ENCODE results near the gene FLNB. TPM values are rescaled to one million over a fixed set of nuclear protein-coding genes. Genes with fewer than 3 reads are reported as not detected.

FLNB gene
- total and polyA plus RNA-seq, 2 of the 8 experiments (the other 6 are each of a cell fraction or from before 2014, with no cell fraction given), result 72.3 to 118 TPM

- Histone ChIP-seq H3K4me1 (replicated peaks in 1 of 4; ENCODE audit: control insufficient read depth in 3 of 4, insufficient read depth in 4 of 4, low read length in 3 of 4) (peaks cover 3 to 16% (median 9%) of the 10 kb centered on the region in 4 experiments; a peak in 6 of 7 replicates), H3K79me2 (ENCODE audit: control insufficient read depth in 1 of 2, insufficient read depth in 2 of 2, low read length in 2 of 2) (peaks cover 4 to 85% of the 10 kb centered on the region in 2 experiments; a peak in 3 of 4 replicates), H3K23ac (ENCODE audit: insufficient read length) (no peak overlapping the region), H3K79me1 (ENCODE audit: low read depth, low read length) (peaks cover 18% of the 10 kb centered on the region), H3K9me3 (ENCODE audit: insufficient read depth in 2 of 2, low read depth in 1 of 2, low read length in 1 of 2) (no peaks in the 10 kb centered on the region), H3K18ac (ENCODE audit: extremely low read depth, low read length) (no peak overlapping the region), H3K27me3 (replicated peaks in 1 of 4; ENCODE audit: control insufficient read depth in 3 of 4, extremely low read depth in 1 of 4, insufficient read depth in 3 of 4, low read length in 3 of 4) (no peaks in the 10 kb centered on the region), H2BK12ac (ENCODE audit: low read depth, low read length) (0 out of 2 replicates have a peak overlapping the region, but pooled peaks have one; percentile 17), H2BK120ac (replicated peaks; ENCODE audit: low read depth, low read length) (no peak overlapping the region), H2BK20ac (ENCODE audit: low read length) (no peak overlapping the region), H3K4ac (replicated peaks; ENCODE audit: insufficient read length, low read depth, low read length) (no peak overlapping the region), H4K20me1 (replicated peaks in 1 of 2; ENCODE audit: control insufficient read depth in 1 of 2, insufficient read depth in 2 of 2, low read length in 2 of 2) (peaks cover 5 to 11% of the 10 kb centered on the region in 2 experiments), H2BK15ac (ENCODE audit: low read length) (no peak overlapping the region; the same call in 1 of the 2 replicates), H3K9ac (replicated peaks in 1 of 4; ENCODE audit: extremely low read depth in 1 of 4, low read depth in 3 of 4, low read length in 3 of 4) (no peak overlapping the region; a peak in 1 of 7 replicates), H3K23me2 (ENCODE audit: low read depth, low read length) (no peaks in the 10 kb centered on the region; the same call in 1 of the 2 replicates), H4K5ac (ENCODE audit: insufficient read length, low read depth, low read length) (no peak overlapping the region), H2BK5ac (ENCODE audit: low read depth, low read length) (peak overlapping the region; percentile 60; the same call in 1 of the 2 replicates), H4K91ac (replicated peaks; ENCODE audit: insufficient read length, low read length) (no peak overlapping the region), H3K4me3 (ENCODE audit: extremely low read depth in 1 of 4, insufficient read depth in 2 of 4, low read depth in 3 of 4, low read length in 4 of 4) (no peak overlapping the region), H2AK5ac (ENCODE audit: low read depth, low read length) (peak overlapping the region; percentile 71; the same call in 1 of the 2 replicates), H3K56ac (replicated peaks; ENCODE audit: insufficient read length, low read depth, low read length) (no peak overlapping the region), H3K36me3 (ENCODE audit: control insufficient read depth in 2 of 4, insufficient read depth in 4 of 4, low read length in 3 of 4) (no peaks in the 10 kb centered on the region), H3K14ac (ENCODE audit: insufficient read length) (no peak overlapping the region), H3K4me2 (ENCODE audit: insufficient read depth in 1 of 2, low read depth in 2 of 2, low read length in 2 of 2) (no peak overlapping the region), H2AFZ (ENCODE audit: low read length) (no peak overlapping the region), H3K27ac (ENCODE audit: low read depth, low read length) (no peak overlapping the region), H4K8ac (ENCODE audit: extremely low read depth, insufficient read depth, low read length) (peak overlapping the region; percentile 72; the same call in 1 of the 2 replicates)
- CTCF ChIA-PET (ENCODE audit: partially characterized antibody), result interaction anchor here (1.1 to 1.3 kb wide), 2 partner anchors 13 to 15 kb away, joined by 3 to 5 read pairs; no protein-coding TSS in a partner anchor
- FAIRE-seq (no peak), DNase-seq (ENCODE audit: low read depth in 1 of 2, low spot score in 2 of 2) (no peak)
- WGBS, 2 experiments (ENCODE audit: extremely low coverage in 1 of 2, insufficient coverage in 1 of 2, insufficient read length in 1 of 2, insufficient replicate concordance in 2 of 2, low coverage in 1 of 2, low lambda C conversion rate in 2 of 2, missing lambda C conversion rate in 1 of 2), result 92% methylated on average over 2 of the region's 2 CpGs; no CpG with 5 or more reads in 1 of the 2 experiments
- POLR2A ChIA-PET (ENCODE audit: partially characterized antibody), result interaction anchor here (0.8 to 1.4 kb wide), 4 partner anchors 9 to 67 kb away, joined by 3 to 7 read pairs (median 4); no protein-coding TSS in a partner anchor
- no peak for TF ChIP-seq RBBP5 (IDR thresholded peaks at IDR 0.05; ENCODE audit: borderline replicate concordance, low read depth, low read length)
- TF ChIP-seq POU5F1 (IDR thresholded peaks at IDR 0.05; ENCODE audit: low read depth, low read length), result no peak
- TF ChIP-seq KDM5A (IDR thresholded peaks at IDR 0.05; ENCODE audit: low read length), result no peak
- TF ChIP-seq JUND (IDR thresholded peaks at IDR 0.05; ENCODE audit: low read length), result no peak
- no peak for TF ChIP-seq MAFK (IDR thresholded peaks at IDR 0.05; ENCODE audit: low read depth, low read length)
Measured at GRCh38 chr3:58068122-58068809, 60.0 kb downstream of the FLNB start.
